ENCODE results near the gene ANKDD1B. TPM values are rescaled to one million over a fixed set of nuclear protein-coding genes. Genes with fewer than 3 reads are reported as not detected.
A peak's percentile ranks its signal among the peaks of the same experiment; 100 is the strongest.

The ANKDD1B gene
- polyA plus RNA-seq, 1 of the 3 experiments (the other 2 are of a cell fraction), result 0.12 TPM

- TF ChIP-seq RAD21 (IDR thresholded peaks at IDR 0.05; ENCODE audit: low read length), result no peak
- TF ChIP-seq FOXM1 (IDR thresholded peaks at IDR 0.05; ENCODE audit: low read depth), result no peak
- no peak for TF ChIP-seq POLR2AphosphoS5 (IDR thresholded peaks at IDR 0.05; ENCODE audit: low read depth, low read length)
- no peak for TF ChIP-seq PBX3 (IDR thresholded peaks at IDR 0.05)
- no peak for TF ChIP-seq NRF1 (IDR thresholded peaks at IDR 0.05; ENCODE audit: low read depth, low read length)
- H3K9me3 ChIP-seq, result no peaks in the 10 kb centered on the region
- WGBS (ENCODE audit: low lambda C conversion rate), result 86% methylated on average over 3 of the region's 3 CpGs
- H2AFZ ChIP-seq (ENCODE audit: low read depth), result no peak overlapping the region
- no peak for DNase-seq
- H4K20me1 ChIP-seq (ENCODE audit: insufficient read depth), result no peaks in the 10 kb centered on the region
- no peak overlapping the region for H3K4me2 ChIP-seq
- no peaks in the 10 kb centered on the region for H3K36me3 ChIP-seq (replicated peaks in 1 of 2; ENCODE audit: control insufficient read depth in 1 of 2, insufficient read depth in 2 of 2, low read length in 1 of 2)
- POLR2A ChIA-PET, result no interaction called here
- H3K27ac ChIP-seq (ENCODE audit: low read depth in 2 of 2, low read length in 1 of 2), result no peak overlapping the region
- no peaks in the 10 kb centered on the region for H3K79me2 ChIP-seq (ENCODE audit: insufficient read depth)
- H3K4me1 ChIP-seq (ENCODE audit: control insufficient read depth in 1 of 2, insufficient read depth in 2 of 2, low read depth in 1 of 2, low read length in 1 of 2), result peaks cover 0 to 32% of the 10 kb centered on the region in 2 experiments; a peak in 2 of 4 replicates
- H3K9ac ChIP-seq, result no peak overlapping the region
- no peaks in the 10 kb centered on the region for H3K9me2 ChIP-seq
- H3K27me3 ChIP-seq (ENCODE audit: insufficient read depth), result no peaks in the 10 kb centered on the region
- no peak overlapping the region for H3K4me3 ChIP-seq (ENCODE audit: low read depth in 2 of 2, low read length in 1 of 2)
- CTCF ChIA-PET, result interaction anchor here (0.6 to 1.1 kb wide), 2 partner anchors 19 to 404 kb away, joined by 3 read pairs; no protein-coding TSS in a partner anchor
- no peaks in the 10 kb centered on the region for H3F3A ChIP-seq (replicated peaks; ENCODE audit: insufficient read depth)
Observed at GRCh38 chr5:75659791-75660450, 48.7 kb downstream of the ANKDD1B start.

- Histone ChIP-seq H3K4me2 (no peak overlapping the region), H3K9ac (no peak overlapping the region), H3K4me1 (ENCODE audit: control insufficient read depth in 1 of 2, insufficient read depth in 2 of 2, low read depth in 1 of 2, low read length in 1 of 2) (peaks cover 0 to 41% of the 10 kb centered on the region in 2 experiments; a peak in 2 of 4 replicates), H2AFZ (ENCODE audit: low read depth) (no peak overlapping the region), H3K79me2 (ENCODE audit: insufficient read depth) (no peaks in the 10 kb centered on the region), H3K9me2 (no peaks in the 10 kb centered on the region), H3K4me3 (ENCODE audit: low read depth in 2 of 2, low read length in 1 of 2) (no peak overlapping the region), H3K27ac (ENCODE audit: low read depth in 2 of 2, low read length in 1 of 2) (no peak overlapping the region; a peak in 1 of 4 replicates), H3K36me3 (replicated peaks in 1 of 2; ENCODE audit: control insufficient read depth in 1 of 2, insufficient read depth in 2 of 2, low read length in 1 of 2) (no peaks in the 10 kb centered on the region), H3K9me3 (no peaks in the 10 kb centered on the region), H4K20me1 (ENCODE audit: insufficient read depth) (no peaks in the 10 kb centered on the region), H3F3A (replicated peaks; ENCODE audit: insufficient read depth) (no peaks in the 10 kb centered on the region), H3K27me3 (ENCODE audit: insufficient read depth) (no peaks in the 10 kb centered on the region)
- DNase-seq, result no peak
- 84% methylated on average over 16 of the region's 16 CpGs for WGBS (ENCODE audit: low lambda C conversion rate)
- CTCF ChIA-PET, result no interaction called here
- TF ChIP-seq TCF12 (IDR thresholded peaks at IDR 0.05) (no peak), SIN3A (IDR thresholded peaks at IDR 0.05; ENCODE audit: borderline replicate concordance, low read depth, low read length) (no peak)
- POLR2A ChIA-PET, result no interaction called here
Observed at GRCh38 chr5:75660678-75661465, 49.6 kb downstream of the ANKDD1B start.

DNA sequence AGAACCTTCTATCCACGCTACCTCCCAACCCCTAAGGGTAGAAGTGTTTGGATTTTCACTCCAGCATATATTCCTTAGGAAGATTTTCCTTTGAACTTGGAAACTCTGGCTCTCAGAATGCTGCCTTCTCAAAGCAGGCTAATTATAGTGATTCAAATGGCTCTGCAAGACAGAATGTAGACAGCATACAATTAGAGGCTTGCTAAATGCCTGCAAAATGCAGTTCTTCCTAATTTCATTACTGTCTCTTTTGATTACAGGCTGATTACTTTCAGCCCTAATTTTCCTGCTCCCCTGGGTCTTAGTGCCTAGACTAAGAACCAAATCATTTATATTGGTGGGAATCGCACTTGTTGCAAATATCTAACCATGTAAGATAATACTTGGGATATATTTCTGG lies 50.8 kb downstream of the ANKDD1B start:
- H3F3A ChIP-seq (replicated peaks; ENCODE audit: insufficient read depth), result no peaks in the 10 kb centered on the region
- 50% methylated on average over 2 of the region's 2 CpGs for WGBS (ENCODE audit: low lambda C conversion rate)
- H3K36me3 ChIP-seq (replicated peaks in 1 of 2; ENCODE audit: control insufficient read depth in 1 of 2, insufficient read depth in 2 of 2, low read length in 1 of 2), result no peaks in the 10 kb centered on the region
- no peak for DNase-seq
- no peaks in the 10 kb centered on the region for H3K9me3 ChIP-seq
- ChIA-PET POLR2A (no interaction called here), CTCF (no interaction called here)
- no peak overlapping the region for H3K4me2 ChIP-seq
- no peak overlapping the region for H2AFZ ChIP-seq (ENCODE audit: low read depth)
- H3K9me2 ChIP-seq, result no peaks in the 10 kb centered on the region
- H3K4me1 ChIP-seq (ENCODE audit: control insufficient read depth in 1 of 2, insufficient read depth in 2 of 2, low read depth in 1 of 2, low read length in 1 of 2), result peaks cover 0 to 44% of the 10 kb centered on the region in 2 experiments; a peak in 2 of 4 replicates
- no peaks in the 10 kb centered on the region for H3K27me3 ChIP-seq (ENCODE audit: insufficient read depth)
- peak overlapping the region in 1 of 2 experiments; percentile 90; a peak in 2 of 4 replicates for H3K27ac ChIP-seq (ENCODE audit: low read depth in 2 of 2, low read length in 1 of 2)
- TF ChIP-seq PBX3 (IDR thresholded peaks at IDR 0.05) (0 out of 2 replicates have a peak, but pooled peaks have one; percentile 13), CHD2 (IDR thresholded peaks at IDR 0.05; ENCODE audit: low read length, partially characterized antibody) (peak; percentile 73), GATA2 (CRISPR knock-in tag; IDR thresholded peaks at IDR 0.05) (peak; percentile 63), RCOR1 (IDR thresholded peaks at IDR 0.05; ENCODE audit: low read length) (peak; percentile 90), EP300 (IDR thresholded peaks at IDR 0.05; ENCODE audit: borderline replicate concordance in 1 of 2, low read depth in 1 of 2, low read length in 1 of 2) (peak in 1 of 2 experiments; percentile 87; a peak in 2 of 4 replicates), TCF12 (IDR thresholded peaks at IDR 0.05) (peak; percentile 13; the same call in 1 of the 2 replicates)
- TF ChIP-seq, protein P1, sequence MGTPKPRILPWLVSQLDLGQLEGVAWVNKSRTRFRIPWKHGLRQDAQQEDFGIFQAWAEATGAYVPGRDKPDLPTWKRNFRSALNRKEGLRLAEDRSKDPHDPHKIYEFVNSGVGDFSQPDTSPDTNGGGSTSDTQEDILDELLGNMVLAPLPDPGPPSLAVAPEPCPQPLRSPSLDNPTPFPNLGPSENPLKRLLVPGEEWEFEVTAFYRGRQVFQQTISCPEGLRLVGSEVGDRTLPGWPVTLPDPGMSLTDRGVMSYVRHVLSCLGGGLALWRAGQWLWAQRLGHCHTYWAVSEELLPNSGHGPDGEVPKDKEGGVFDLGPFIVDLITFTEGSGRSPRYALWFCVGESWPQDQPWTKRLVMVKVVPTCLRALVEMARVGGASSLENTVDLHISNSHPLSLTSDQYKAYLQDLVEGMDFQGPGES (IDR thresholded peaks at IDR 0.05; ENCODE audit: low read depth, low read length), result no peak
- TF ChIP-seq, protein P2, sequence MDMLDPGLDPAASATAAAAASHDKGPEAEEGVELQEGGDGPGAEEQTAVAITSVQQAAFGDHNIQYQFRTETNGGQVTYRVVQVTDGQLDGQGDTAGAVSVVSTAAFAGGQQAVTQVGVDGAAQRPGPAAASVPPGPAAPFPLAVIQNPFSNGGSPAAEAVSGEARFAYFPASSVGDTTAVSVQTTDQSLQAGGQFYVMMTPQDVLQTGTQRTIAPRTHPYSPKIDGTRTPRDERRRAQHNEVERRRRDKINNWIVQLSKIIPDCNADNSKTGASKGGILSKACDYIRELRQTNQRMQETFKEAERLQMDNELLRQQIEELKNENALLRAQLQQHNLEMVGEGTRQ (IDR thresholded peaks at IDR 0.05; ENCODE audit: borderline replicate concordance, low read depth, low read length), result no peak
- TF ChIP-seq, protein P3, sequence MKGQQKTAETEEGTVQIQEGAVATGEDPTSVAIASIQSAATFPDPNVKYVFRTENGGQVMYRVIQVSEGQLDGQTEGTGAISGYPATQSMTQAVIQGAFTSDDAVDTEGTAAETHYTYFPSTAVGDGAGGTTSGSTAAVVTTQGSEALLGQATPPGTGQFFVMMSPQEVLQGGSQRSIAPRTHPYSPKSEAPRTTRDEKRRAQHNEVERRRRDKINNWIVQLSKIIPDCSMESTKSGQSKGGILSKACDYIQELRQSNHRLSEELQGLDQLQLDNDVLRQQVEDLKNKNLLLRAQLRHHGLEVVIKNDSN (IDR thresholded peaks at IDR 0.05; ENCODE audit: borderline replicate concordance, low read depth), result no peak
- H3K4me3 ChIP-seq (ENCODE audit: low read depth in 2 of 2, low read length in 1 of 2), result no peak overlapping the region
- H3K79me2 ChIP-seq (ENCODE audit: insufficient read depth), result no peaks in the 10 kb centered on the region
- no peak overlapping the region for H3K9ac ChIP-seq
- no peaks in the 10 kb centered on the region for H4K20me1 ChIP-seq (ENCODE audit: insufficient read depth)

All from SK-N-SH (cell line).